HL-60/S4 treated with retinoic acid at 250 ng/mL for 4 days and 3 days (cell line): ENCODE data around the gene CADPS.
"Not testable (repeated sequence)": the region's sequence is repeated elsewhere in the genome, so short reads cannot be mapped to it uniquely, and the experiment has no call there.

Source experiments
- in situ Hi-C: fragments of 300-500 bp; cut with MboI; formaldehyde crosslinking; loops from 2 replicates; pipeline ENCODE4 v1.7.0; 2022; ENCODE audit warnings: low sequenced_read_pairs

The CADPS gene

GRCh38 chr3:62604751-62605351, 270.4 kb downstream of the CADPS start:
- in situ Hi-C loops = no loop called here

GRCh38 chr3:62604298-62604697, 270.9 kb downstream of the CADPS start:
- in situ Hi-C loops = no loop called here

GRCh38 chr3:62602987-62603386, 272.2 kb downstream of the CADPS start:
- in situ Hi-C loops = no loop called here

- in situ Hi-C loops = no loop called here
These were observed 273.0 kb downstream of the CADPS start for GRCh38 chr3:62602129-62602770.

GRCh38 chr3:62601238-62602070, 273.8 kb downstream of the CADPS start:
- in situ Hi-C loops = no loop called here

GRCh38 chr3:62600033-62600432, 275.2 kb downstream of the CADPS start:
- in situ Hi-C loops = no loop called here

GRCh38 chr3:62597491-62597890, 277.7 kb downstream of the CADPS start:
- in situ Hi-C loops = no loop called here

- in situ Hi-C loops = no loop called here
These were observed 282.8 kb downstream of the CADPS start for GRCh38 chr3:62592408-62592807.

GRCh38 chr3:62589078-62589477, 286.1 kb downstream of the CADPS start:
- in situ Hi-C loops = no loop called here

- in situ Hi-C loops = no loop called here
These were observed 287.6 kb downstream of the CADPS start for GRCh38 chr3:62587579-62588031.

- in situ Hi-C loops = no loop called here
These were observed 288.0 kb downstream of the CADPS start for GRCh38 chr3:62587169-62587568.

- in situ Hi-C loops = no loop called here
These were observed 288.9 kb downstream of the CADPS start for GRCh38 chr3:62586356-62586755.

- in situ Hi-C loops = no loop called here
These were observed 289.4 kb downstream of the CADPS start for GRCh38 chr3:62585861-62586260.

- in situ Hi-C loops = no loop called here
These were observed 290.6 kb downstream of the CADPS start for GRCh38 chr3:62584636-62585035.

GRCh38 chr3:62582495-62583172, 292.6 kb downstream of the CADPS start:
- in situ Hi-C loops = no loop called here

GRCh38 chr3:62580485-62580884, 294.7 kb downstream of the CADPS start:
- in situ Hi-C loops = not testable (repeated sequence)

- in situ Hi-C loops = no loop called here
These were observed 298.1 kb downstream of the CADPS start for GRCh38 chr3:62577153-62577552.

- in situ Hi-C loops = no loop called here
These were observed 300.8 kb downstream of the CADPS start for GRCh38 chr3:62574266-62574898.

- in situ Hi-C loops = no loop called here
These were observed 303.3 kb downstream of the CADPS start for GRCh38 chr3:62571916-62572315.

GRCh38 chr3:62570888-62571287, 304.3 kb downstream of the CADPS start:
- in situ Hi-C loops = no loop called here

- in situ Hi-C loops = no loop called here
These were observed 305.6 kb downstream of the CADPS start for GRCh38 chr3:62569609-62570008.
